Measurements from ENCODE around the gene AEBP1. TPM values are rescaled to one million over a fixed set of nuclear protein-coding genes. Genes with fewer than 3 reads are reported as not detected.

AEBP1 gene
- total RNA-seq, 1 experiment from 2014 or later: 49.3 TPM

- Histone ChIP-seq H3K4me2 (ENCODE audit: insufficient read depth, insufficient read length, low read length) (no peak overlapping the region), H4K20me1 (ENCODE audit: control insufficient read depth, insufficient read depth, insufficient read length) (no peaks in the 10 kb centered on the region), H3K4me1 (ENCODE audit: insufficient read depth, low read length) (no peaks in the 10 kb centered on the region), H3K23ac (ENCODE audit: insufficient read length, low read depth, low read length) (no peak overlapping the region), H3K79me2 (ENCODE audit: insufficient read depth, low read length) (no peaks in the 10 kb centered on the region), H3K27ac (ENCODE audit: insufficient read length, low read depth, low read length) (no peak overlapping the region), H3K9ac (ENCODE audit: extremely low read depth, insufficient read length, low read length) (no peak overlapping the region), H2AFZ (ENCODE audit: low read length) (no peak overlapping the region), H3K9me3 (ENCODE audit: control insufficient read depth, low read depth, low read length) (no peaks in the 10 kb centered on the region), H2BK120ac (ENCODE audit: low read depth, low read length, poor library complexity, severe bottlenecking) (no peak overlapping the region), H2BK20ac (ENCODE audit: low read depth, low read length, poor library complexity, severe bottlenecking) (no peak overlapping the region), H3K14ac (ENCODE audit: insufficient read depth, low read length) (no peak overlapping the region), H3T11ph (ENCODE audit: low read length) (no peak overlapping the region), H2BK15ac (ENCODE audit: low read depth, low read length) (no peak overlapping the region), H3K56ac (ENCODE audit: insufficient read length, low read depth, low read length) (no peak overlapping the region), H2BK5ac (ENCODE audit: insufficient read length, low read length) (no peak overlapping the region), H4K8ac (replicated peaks; ENCODE audit: insufficient read length, low read depth, low read length) (no peak overlapping the region), H3K18ac (ENCODE audit: insufficient read length, low read depth, low read length) (no peak overlapping the region), H2AK5ac (ENCODE audit: insufficient read length, low read length) (no peak overlapping the region), H3K23me2 (ENCODE audit: insufficient read length, low read depth, low read length, poor library complexity, severe bottlenecking) (no peaks in the 10 kb centered on the region), H3K27me3 (ENCODE audit: insufficient read depth, low read length) (no peaks in the 10 kb centered on the region), H4K91ac (ENCODE audit: insufficient read length, low read depth, low read length) (no peak overlapping the region), H3K79me1 (ENCODE audit: insufficient read depth, low read depth, low read length, poor library complexity, severe bottlenecking) (no peaks in the 10 kb centered on the region), H2BK12ac (ENCODE audit: insufficient read length, low read depth, low read length) (no peak overlapping the region), H4K5ac (ENCODE audit: insufficient read length, low read depth, low read length) (no peak overlapping the region), H3K4ac (ENCODE audit: low read depth, low read length) (no peak overlapping the region)
- no peaks in the 10 kb centered on the region for H3K4me1 Mint-ChIP-seq
- no peaks in the 10 kb centered on the region; a peak in 1 of 5 replicates for H3K9me3 Mint-ChIP-seq
- no CpG with 5 or more reads among the region's 13 CpGs for WGBS (ENCODE audit: extremely low coverage, insufficient read length, low lambda C conversion rate)
- TF ChIP-seq CTCF (conservative IDR thresholded peaks at IDR 0.05): no peak
- H3K27me3 Mint-ChIP-seq (ENCODE audit: low read depth): peaks cover 5% of the 10 kb centered on the region
- H3K27ac Mint-ChIP-seq: no peak overlapping the region
- H3K4me3 Mint-ChIP-seq: no peak overlapping the region
- H3K36me3 Mint-ChIP-seq (ENCODE audit: insufficient read depth in 1 of 3, low read depth in 3 of 3): peaks cover 15 to 54% (median 50%) of the 10 kb centered on the region in 3 experiments
- DNase-seq: no peak
Observed at GRCh38 chr7:44074349-44074695, 29.8 kb upstream of the AEBP1 start.
